HG02852 (cell line): ENCODE measurements around the gene PPM1L.
"Not testable (repeated sequence)": the region's sequence is repeated elsewhere in the genome, so short reads cannot be mapped to it uniquely, and the experiment has no call there.

Experiments
- ATAC-seq: cut with Tn5 transposase; IDR thresholded peaks from one replicate; pipeline ENCODE4 v1.9.1; 2021; ENCODE audit warnings: mild to moderate bottlenecking, moderate library complexity; ENCODE audit not compliant: unreplicated experiment

The PPM1L gene

DNA sequence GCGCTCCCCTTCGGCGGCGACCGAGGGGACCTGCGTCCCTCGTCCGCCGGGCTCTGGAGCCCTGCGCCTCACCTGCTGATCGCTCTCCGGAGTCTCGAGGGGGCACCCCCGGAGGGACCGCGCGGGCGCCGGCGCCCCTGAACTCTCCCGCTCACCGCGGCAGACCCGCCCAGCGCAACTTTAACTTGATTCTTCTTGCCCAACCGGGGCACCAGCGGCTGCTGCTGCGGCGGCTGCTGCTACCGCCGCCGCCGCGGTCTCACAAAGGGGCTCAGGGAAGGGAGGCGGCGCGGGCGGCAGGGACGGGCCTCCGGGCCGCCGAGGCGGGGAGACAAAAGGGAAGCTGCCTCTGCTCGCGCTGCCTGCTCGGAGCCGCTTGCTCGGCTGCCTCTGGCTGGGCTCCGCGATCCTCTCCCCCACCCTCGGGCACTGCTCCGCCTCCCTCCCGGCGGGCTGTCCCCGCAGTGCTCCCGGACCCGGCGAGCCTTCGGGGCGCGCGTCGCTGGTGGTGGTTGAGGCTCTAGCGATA, at the start of gene PPM1L:
TSS of gene PPM1L (plus strand) at position 456 of the 529 bp plus-strand sequence.
- peak; percentile 45 for ATAC-seq

DNA sequence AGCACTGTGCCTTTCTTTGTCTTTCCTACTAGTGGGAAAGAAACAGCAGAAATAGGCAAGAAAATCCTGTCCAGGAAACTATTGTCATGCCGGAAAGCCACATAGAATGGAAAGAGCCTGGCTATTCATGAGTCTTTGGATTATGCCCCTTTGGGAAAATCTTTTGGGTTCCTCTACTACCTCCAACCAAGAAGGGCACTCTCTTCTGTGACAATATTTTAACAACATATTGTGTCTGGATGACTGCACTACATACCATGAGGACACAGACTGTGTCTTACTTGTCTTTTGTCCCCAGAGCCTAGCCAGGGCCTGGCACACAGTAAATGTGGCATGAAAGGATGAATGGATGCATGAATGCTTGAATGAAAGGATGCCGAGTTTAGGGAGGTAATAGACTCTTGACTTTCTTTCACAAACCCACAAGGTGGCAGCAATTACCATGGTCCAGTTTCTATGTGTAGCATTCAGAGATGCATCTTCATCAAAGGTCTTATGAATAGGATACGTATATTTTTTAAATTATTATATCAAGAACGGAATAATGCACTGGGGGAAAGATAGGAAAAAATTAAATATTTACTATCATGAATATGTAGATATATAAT, 48.7 kb upstream of the PPM1L start:
- ATAC-seq, result peak; percentile 73

DNA sequence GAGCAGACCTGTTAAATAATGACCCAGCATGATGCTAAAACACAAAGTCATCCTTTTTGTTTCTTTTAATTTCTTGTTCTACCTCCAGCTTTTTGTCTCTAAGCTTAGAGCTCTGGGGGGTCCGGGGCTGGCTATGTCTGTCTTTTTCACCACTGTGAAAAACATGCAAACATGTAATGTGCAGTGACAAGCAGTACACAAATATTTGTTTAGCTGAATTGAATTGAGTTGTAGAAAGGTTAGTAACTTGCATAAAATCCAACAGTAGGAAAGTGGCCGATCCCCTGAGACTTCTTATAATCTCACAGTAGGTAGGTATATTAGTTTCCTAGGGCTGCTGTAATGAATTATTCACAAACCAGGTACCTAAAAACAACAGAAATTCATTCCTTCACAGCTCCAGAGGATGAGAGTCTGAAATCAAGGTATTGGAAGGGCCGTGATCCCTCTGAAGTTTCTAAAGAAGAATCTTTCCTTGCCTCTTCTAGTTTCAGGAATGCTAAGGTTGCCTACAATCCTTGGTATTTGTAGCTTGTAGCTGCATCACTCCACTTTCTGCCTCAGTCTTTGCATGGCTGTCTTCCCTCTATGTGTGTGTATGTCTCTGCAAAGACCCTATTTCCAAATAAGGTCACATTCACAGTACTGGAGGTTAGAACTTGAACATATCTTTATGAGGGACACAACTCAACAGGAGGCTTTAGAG, 46.4 kb upstream of the PPM1L start:
- ATAC-seq, result no peak

DNA sequence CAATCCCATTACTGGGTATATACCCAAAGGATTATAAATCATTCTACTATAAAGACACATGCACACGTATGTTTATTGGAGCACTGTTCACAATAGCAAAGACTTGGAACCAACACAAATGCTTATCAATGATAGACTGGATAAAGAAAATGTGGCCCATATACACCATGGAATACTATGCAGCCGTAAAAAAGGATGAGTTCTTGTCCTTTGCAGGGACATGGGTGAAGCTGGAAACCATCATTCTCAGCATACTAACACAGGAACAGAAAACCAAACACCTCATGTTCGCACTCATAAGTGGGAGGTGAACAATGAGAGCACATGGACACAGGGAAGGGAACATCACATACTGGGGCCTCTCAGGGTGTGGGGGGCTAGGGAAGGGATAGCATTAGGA, 42.9 kb upstream of the PPM1L start:
- not testable (repeated sequence) for ATAC-seq

DNA sequence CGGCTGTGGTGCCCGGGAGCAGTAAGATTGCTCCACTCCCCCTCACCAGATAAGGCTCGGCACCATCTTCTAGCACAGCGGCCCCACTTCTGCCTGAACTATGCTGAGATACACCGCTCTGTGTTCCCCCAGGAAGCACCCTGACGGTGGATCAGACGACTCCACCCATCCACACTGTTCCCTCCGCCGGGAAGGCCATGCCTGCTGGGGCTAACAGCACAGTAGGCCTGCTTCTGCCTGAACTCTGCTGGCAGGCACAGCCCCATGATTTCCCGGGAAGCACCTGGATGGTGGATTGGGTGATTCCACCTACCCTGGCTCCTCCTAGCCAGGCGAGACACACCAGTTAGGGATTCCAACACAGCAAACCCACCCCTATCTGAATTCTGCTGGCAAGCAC, 36.3 kb upstream of the PPM1L start:
- ATAC-seq, result no peak

DNA sequence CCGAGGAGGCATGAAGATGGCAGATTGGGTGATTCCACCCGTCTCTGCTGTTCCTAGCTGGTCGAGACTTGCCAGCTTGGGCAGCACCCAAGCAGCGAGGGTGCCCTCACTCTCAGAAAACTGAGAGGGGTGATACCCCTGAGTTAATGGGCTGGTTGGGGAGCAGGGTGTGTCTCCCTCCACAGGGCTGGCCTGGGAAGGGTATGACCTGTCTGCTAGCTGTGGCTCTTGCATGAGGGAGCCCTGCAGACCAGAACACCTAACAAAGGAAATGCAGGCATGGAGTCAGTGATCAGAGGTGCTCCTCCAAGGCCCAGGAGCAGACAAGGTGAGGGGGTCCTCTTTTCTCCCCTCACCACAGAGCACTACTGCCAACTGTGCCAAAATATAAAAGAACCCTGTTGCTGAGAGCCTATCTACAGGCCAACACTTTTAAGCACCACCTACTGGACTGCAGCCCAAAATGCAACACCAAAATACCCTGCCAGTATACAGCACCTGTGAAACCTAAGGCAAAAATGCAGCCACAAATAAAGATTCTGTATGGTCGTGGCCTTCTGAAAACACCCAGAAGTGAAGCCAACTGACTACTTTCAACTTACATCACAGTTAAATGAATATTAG, 35.8 kb upstream of the PPM1L start:
- no peak for ATAC-seq

DNA sequence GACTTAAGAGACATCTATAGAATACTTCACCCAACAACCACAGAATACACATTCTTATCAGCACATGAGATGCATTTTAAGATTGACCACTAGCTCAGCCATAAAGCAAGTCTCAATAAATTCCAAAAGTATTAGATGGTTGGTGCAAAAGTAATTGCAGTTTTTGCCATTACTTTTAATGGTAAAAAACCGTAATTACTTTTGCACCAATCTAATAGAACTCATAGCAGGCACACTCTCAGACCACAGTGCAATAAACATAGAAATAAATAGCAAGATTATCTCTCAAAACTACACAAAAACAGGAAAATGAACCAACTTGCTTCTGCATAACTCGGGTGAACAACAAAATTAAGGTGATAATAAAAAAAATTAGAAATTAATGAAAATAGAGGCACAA, 33.7 kb upstream of the PPM1L start:
- no peak for ATAC-seq

DNA sequence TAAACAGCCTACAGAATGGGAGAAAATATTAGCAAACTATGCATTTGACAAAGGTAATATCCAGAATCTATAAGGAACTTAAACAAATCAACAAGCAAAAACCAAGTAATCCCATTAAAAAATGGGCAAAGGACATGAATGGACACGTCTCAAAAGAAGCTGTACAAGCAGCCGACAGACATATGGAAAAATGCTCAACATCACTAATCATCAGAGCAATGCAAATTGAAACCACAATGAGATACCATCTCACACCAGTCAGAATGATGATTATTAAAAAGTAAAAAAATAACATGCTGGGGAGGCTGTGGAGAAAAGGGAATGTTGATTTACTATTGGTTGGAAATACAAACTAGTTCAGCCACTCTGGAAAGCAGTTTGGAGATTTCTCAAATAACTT, 30.7 kb upstream of the PPM1L start:
- ATAC-seq, result no peak

DNA sequence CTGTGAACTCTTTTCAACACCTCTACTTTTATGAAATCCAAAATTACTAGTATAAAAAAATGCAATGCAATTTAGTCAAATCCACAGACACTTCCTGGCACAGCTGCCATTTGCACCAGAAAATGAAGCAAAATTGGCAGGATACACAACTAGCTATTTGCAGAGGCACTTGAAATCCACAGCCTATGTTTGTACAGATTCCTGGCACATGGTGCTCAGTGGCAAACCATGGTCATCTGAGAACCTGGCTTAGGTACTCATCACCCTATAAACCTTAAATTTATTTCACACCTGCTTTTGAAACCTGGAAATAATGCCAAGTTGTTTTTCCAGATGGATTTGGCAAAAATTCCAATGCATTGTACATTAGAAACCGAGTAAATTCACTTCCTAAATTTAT, 20.2 kb upstream of the PPM1L start:
- ATAC-seq, result no peak

DNA sequence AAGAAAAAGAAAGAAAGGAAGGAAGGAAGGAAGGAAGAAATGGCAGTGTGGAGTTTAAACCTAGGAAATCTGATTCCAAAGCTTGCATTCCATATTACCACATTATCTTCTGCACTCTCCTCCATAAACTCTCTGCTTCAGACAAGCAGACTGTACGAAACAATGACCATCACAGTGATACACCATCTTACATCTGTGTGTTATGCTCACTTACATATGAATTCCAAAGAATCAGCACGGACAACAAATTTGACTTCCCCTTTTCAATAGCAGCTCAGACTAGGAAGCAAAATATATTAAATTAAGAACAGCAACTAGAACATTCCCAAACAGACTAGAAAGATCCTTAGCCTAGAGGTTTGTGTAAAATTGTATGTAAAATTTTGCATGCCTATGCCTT, 18.0 kb upstream of the PPM1L start:
- ATAC-seq, result no peak

DNA sequence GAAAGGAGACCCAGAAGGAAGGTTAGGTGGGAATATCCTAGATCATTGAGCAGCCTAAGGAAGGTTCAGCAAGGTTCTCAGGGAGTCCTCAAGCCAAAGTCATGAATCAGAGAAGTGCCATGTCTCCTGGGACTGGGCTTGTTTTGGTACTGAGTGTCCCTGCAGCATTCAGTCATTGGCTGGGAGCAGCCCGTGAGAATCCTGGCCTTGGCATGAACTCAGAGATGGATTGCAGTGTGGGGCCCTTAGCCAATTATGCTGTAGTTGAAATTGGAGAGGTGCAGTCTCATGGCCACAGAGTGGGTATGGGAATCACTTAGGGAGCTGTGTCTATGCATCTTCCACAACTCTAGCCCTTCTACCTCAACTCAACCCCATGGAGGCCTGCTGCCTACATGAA, 17.0 kb upstream of the PPM1L start:
- no peak for ATAC-seq

DNA sequence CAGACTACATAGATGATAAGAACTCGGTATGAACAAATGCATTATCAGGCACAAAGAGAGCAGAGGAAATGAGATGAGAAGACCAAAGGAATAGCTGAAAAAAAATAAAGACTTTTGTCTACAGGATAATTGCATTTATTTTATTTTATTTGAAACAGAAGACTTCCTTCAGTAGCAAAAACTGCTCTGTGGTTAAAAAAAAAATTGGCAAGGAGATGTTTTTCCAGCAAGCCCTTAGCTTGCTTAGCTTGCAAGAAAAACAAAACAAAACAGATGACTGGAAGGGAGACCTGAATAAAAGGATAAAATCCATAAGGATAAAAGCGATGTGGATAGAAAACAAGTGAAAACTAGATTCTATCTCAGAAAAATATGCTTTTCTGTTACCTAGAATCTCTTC, 9.1 kb upstream of the PPM1L start:
- ATAC-seq, result no peak

DNA sequence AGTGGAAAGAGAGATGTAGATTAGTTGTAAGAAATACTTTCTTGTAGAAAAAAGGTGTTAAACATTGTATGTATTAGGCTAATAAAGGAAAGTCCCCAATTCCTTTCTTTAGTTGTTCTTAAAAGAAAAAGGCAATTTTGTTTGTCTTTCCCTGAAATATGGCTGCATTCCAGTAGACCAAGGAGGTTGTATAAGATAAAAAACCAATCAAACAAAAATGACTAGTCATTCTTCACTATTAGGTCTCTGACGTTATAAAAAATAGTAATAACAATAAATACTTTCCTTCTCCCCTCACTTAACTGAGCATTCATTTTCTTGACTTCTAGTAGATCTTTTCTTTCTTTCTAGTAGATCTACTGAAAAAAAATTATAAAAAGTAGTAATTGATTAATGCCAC, 8.6 kb upstream of the PPM1L start:
- no peak for ATAC-seq

DNA sequence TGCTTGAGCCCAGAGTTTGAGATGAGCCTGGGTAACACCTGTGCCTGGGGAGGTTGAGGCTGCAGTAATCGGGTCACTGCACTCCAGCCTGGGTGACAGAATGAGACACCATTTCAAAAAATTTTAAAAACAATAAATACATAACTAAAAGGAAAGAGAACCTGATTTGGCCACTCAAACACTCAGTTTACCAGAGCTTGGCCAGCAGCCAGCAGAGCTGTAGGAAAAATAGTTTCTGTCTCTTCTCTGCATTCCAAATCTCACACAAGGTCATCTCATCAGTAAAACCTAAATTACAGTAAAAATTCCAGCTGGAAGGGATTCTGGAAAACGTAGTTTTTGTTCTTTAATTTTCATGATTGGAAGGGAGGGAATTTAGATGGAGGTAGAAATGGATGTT, 7.8 kb upstream of the PPM1L start:
- ATAC-seq, result no peak

DNA sequence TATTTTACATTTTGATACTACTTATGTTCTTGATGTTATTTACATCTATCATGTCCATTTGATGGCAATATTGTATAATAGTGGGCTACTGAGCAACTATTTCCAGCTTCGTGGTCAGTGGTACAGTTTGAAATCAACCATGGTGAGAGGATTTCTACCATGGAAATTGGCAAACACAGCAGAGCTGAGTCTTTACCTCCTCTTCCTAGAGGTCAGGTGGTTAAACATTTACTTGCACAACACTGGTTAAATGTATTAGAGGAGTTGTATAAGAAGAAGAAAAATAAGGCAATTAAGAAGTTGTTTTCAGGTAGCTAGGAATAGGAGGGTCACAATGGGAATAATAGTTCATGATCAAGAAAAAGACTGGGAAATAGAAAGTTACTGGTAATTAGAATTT, 7.2 kb upstream of the PPM1L start:
- ATAC-seq, result no peak

DNA sequence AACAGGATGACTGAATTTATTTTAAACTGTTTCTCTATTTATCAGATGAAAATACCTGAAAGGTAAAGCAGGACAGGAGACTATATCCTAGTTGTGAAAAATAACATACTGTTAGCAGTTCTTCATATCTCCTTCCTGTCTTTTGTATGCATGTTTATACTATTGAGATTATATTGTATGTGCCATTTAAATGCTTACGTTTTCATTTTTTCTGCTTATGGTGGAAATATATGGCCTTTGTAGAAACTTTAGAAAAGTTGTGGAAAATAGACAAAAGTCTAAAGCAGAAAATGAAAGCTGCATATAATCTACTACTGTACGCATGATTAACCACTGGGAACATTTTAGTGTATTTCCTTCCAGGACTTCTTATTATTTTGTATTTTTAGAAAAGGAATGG, 2.1 kb upstream of the PPM1L start:
- no peak for ATAC-seq

DNA sequence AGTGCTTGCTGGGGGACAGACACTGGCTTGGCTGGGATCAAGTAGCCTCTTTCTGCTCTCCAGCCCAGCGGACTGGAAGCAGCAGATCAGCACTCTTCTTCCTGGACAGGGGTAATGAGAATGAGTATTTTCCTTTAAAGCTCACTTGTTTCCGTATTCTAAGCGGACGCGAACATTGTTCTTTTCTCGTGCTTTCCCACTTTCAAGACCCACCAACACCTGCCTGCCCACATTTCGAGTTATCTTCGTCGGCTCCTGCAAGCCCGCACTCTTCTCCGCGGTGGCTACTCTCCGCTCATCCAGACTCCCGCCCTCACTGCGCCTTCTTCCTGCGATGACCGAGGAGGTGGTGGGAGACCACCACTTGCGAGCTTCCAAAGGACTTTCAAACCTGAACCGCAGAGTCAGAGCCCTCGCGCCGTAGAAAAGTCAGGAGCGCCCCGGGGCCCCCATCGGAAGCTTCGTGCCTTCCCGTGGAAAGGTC, 1.6 kb upstream of the PPM1L start:
- no peak for ATAC-seq

DNA sequence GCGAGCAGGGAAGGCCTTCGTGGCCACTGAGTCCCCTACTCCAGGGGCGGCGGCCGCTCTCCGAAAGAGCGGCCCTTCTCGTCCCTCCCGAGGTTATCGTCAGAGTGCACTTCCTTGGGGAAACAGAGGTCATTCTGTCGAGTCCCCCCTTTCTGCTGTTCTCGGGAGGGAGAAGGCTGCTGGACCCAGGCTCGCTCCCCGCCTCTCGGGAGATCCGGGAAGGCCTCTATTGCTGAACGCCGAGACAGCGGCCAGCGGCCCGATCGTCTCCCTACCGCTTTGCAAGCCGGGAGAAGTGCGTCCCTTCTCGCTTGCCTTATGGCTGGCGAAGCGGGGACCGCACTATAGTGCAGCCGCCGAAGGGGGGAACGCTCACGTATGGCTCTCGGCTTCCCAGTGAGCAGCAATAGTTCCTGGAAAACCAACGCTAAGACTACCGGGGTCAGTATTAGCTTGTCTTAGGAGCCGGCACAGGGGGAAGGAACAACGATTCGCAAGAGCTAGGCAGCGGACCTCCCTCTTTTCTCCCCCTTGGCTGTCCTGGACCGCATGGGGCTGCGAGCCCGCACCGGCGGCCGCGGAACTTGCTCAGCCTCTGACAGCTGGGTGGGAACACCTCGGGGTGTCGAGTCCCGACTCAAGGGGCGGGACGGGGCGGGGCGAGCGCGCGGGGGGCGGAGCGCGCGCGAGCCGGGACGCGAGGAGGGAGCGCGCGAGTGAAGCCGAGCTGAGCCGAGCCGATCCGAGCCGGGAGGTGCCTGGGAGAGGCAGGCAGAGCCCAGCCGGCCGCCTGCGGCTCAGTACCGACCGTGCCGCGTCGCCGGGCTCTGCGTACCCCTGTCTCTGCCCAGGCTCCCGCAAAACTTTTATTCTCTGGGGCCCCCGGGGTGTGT, 930 bp upstream of the PPM1L start:
- peak; percentile 86 for ATAC-seq

DNA sequence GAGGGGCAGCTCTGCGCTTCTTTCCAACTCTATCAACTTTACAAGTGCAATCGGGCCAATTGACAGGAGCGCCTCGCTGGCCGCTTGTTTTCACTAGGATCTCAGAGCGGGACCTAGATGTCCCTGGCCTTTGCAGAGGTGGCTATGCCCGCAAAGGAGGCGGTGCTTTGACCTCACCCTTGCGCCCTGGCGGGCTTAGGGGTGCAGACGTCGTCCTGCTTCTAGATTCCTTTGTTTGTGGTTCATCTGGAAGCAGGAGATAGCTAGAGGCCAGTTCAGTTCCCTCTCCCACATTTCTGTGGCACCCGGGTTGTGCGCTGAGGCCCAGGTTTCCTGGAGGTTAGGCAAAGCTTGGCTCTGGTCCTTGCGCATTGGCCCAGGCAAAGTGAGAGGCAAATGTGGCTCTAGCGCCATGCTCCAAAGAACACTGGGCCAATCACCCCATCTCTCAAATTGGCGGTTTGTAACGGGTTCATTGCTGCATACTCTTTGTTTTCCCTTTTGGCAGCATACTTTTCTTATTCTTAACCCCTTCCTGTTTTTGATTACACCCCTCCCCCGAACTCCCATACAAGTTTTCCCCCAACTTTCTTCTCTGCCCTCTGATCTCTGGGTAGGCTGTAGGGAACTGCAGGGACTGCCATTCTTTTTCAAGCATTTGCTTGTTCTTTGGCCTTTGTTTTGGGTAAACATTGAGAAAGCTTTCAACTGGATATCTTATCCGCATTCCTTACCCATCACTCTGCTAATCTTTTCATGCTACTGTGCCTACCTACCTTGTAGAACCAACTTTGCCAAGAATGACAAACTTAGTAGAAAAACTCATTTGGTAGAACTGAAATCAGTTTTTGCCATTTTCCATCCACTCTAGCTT, 1.4 kb downstream of the PPM1L start:
- no peak for ATAC-seq

DNA sequence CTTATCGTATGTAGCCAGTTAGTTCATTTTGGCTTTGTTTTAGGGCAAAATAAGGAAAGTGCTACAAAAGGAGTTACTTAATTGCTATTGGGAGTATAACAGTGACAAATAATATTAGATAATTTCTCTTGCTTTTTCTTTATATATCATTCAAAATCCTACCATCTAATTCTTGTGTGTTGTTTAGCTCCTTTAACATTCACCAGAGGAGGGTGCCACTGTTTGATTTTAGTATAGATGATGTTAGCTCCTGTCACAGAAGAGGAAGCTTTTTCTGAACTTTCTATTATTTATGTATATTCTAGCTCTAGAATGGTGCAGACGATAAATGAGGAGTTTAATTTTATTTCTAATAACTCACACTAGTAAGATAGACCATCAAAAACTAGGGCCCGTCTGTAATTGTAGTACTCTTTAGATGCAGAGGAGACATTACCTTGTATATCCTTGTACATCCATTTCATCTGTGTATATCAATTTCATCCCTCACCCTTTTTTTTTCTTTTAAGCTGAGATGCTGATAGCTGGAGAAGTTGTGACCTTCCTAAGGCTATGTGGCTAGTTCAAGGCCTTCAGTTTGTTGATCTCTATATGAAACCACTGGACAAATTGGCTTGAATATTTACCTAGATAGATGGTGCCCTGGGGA, 3.0 kb downstream of the PPM1L start:
- no peak for ATAC-seq
